GM12878 (cell line): Measurements from ENCODE around the gene C16orf87. TPM values are rescaled to one million over a fixed set of nuclear protein-coding genes. Genes with fewer than 3 reads are reported as not detected.
A peak's percentile ranks its signal among the peaks of the same experiment; 100 is the strongest.

Source experiments
- ATAC-seq: fragments of 200-7000 bp; cut with Tn5 transposase; 3 replicates; pipeline ENCODE4 v1.9.1; 2020; ENCODE audit warnings: mild to moderate bottlenecking, moderate library complexity
- BruUV-seq: library from RNA; stranded (reverse); fragments of 400-500 nt; replicated peaks from 2 replicates; lab custom pipeline; 2021; lab: Mats Ljungman, UMichigan
- CTCF ChIA-PET: fragments of 300-600 bp; sonication (Branson Sonifier 250); formaldehyde crosslinking; extraction: SDS; loops from one replicate; lab custom pipeline; 2021; ENCODE audit warnings: inconsistent platforms; lab: Yijun Ruan, JAX
- POLR2A ChIA-PET: fragments of 350-600 bp; formaldehyde crosslinking; extraction: SDS; loops from one replicate; lab custom pipeline; 2021; ENCODE audit warnings: inconsistent platforms; lab: Charles Lee
- RAD21 ChIA-PET: fragments of 300-600 bp; sonication (Branson Sonifier 250); formaldehyde crosslinking; loops from one replicate; lab custom pipeline; 2023; ENCODE audit warnings: antibody characterized with exemption; ENCODE audit not compliant: unreplicated experiment; lab: Charles Lee
- SMC1A ChIA-PET: fragments of 300-600 bp; sonication (Branson Sonifier 250); formaldehyde crosslinking; loops from one replicate; lab custom pipeline; 2023; ENCODE audit not compliant: unreplicated experiment, uncharacterized antibody; lab: Charles Lee
- DNase-seq: peaks from one replicate; pipeline ENCODE4 v3.0.0-alpha.2; 2011; ENCODE audit warnings: low read depth, low spot score
- FAIRE-seq: peaks from 3 replicates; lab custom pipeline; 2011; peaks lifted over from hg19 to GRCh38; lab: Jason Lieb, UNC
- H2AFZ ChIP-seq: 2 replicates; pipeline ENCODE4 v1.6.0; 2011; ENCODE audit warnings: low read depth, low read length, control low read depth; ENCODE audit not compliant: control insufficient read depth
- H3K27ac ChIP-seq: 2 replicates; pipeline ENCODE4 v1.5.1; 2011; ENCODE audit warnings: control low read depth; ENCODE audit not compliant: control insufficient read depth, insufficient read depth
- H3K27me3 ChIP-seq, 2 experiments: replicated peaks in 1 of 2; 2 replicates each; pipeline versions ENCODE4 v1.6.0 to v1.6.1; 2011; ENCODE audit warnings: low read length in 1 of 2; ENCODE audit not compliant: control insufficient read depth in 2 of 2, insufficient read depth in 2 of 2
- H3K36me3 ChIP-seq, 2 experiments: 2 replicates each; pipeline ENCODE4 v1.5.1; 2011; ENCODE audit warnings: low read length in 1 of 2; ENCODE audit not compliant: control insufficient read depth in 2 of 2, insufficient read depth in 2 of 2
- H3K4me1 ChIP-seq: 2 replicates; pipeline ENCODE4 v1.6.1; 2011; ENCODE audit warnings: mild to moderate bottlenecking, low read length, moderate library complexity, mixed read lengths; ENCODE audit not compliant: control insufficient read depth, insufficient read depth
- H3K4me2 ChIP-seq: 2 replicates; pipeline ENCODE4 v1.6.0; 2011; ENCODE audit warnings: control low read depth; ENCODE audit not compliant: control insufficient read depth, insufficient read depth
- H3K4me3 ChIP-seq: fragments of 200-600 bp; sonication (generic); 2 replicates; pipeline ENCODE4 v1.5.1; 2016
- H3K79me2 ChIP-seq: 2 replicates; pipeline ENCODE4 v1.6.0; 2011; ENCODE audit warnings: low read length; ENCODE audit not compliant: control insufficient read depth, insufficient read depth
- H3K9ac ChIP-seq: 2 replicates; pipeline ENCODE4 v1.8.0; 2011; ENCODE audit warnings: low read length, control low read depth, mixed read lengths; ENCODE audit not compliant: control insufficient read depth, insufficient read depth
- H3K9me3 ChIP-seq: replicated peaks from 3 replicates; pipeline ENCODE4 v1.5.1; 2011; ENCODE audit warnings: mild to moderate bottlenecking, low read length; ENCODE audit not compliant: control insufficient read depth, insufficient read depth
- H4K20me1 ChIP-seq: 2 replicates; pipeline ENCODE4 v1.6.0; 2011; ENCODE audit not compliant: control insufficient read depth, insufficient read depth
- CREB1 ChIP-seq: IDR thresholded peaks from 2 replicates; pipeline ENCODE4 v1.6.1; 2012; ENCODE audit warnings: low read depth, mild to moderate bottlenecking, inconsistent platforms
- IKZF2 ChIP-seq, 2 experiments: fragments of 450-650 bp; IDR thresholded peaks; 2 replicates each; pipeline ENCODE4 v1.6.1; 2017; ENCODE audit warnings: mild to moderate bottlenecking in 2 of 2, moderate library complexity in 2 of 2
- KDM1A ChIP-seq: fragments of 200-600 bp; sonication (generic); IDR thresholded peaks from 2 replicates; pipeline ENCODE4 v1.6.1; 2016; ENCODE audit warnings: borderline replicate concordance
- MEF2A ChIP-seq: IDR thresholded peaks from 2 replicates; pipeline ENCODE4 v1.6.1; 2011; ENCODE audit warnings: low read depth, mild to moderate bottlenecking, low read length, moderate library complexity; ENCODE audit not compliant: insufficient read depth
- MEF2B ChIP-seq: fragments of 450-650 bp; IDR thresholded peaks from 2 replicates; pipeline ENCODE4 v1.6.1; 2018; ENCODE audit warnings: mild to moderate bottlenecking, moderate library complexity; ENCODE audit not compliant: partially characterized antibody, poor library complexity, severe bottlenecking
- NFIC ChIP-seq: IDR thresholded peaks from 2 replicates; pipeline ENCODE4 v1.6.1; 2012; ENCODE audit warnings: low read depth, mild to moderate bottlenecking, inconsistent platforms, low read length, moderate library complexity
- PML ChIP-seq: IDR thresholded peaks from 2 replicates; pipeline ENCODE4 v1.6.1; 2012; ENCODE audit warnings: low read length, inconsistent platforms
- SMC3 ChIP-seq: IDR thresholded peaks from 2 replicates; pipeline ENCODE4 v1.6.1; 2011; ENCODE audit warnings: low read length, improper control_type of control experiment, borderline replicate concordance
- TCF3 ChIP-seq: IDR thresholded peaks from 2 replicates; pipeline ENCODE4 v1.6.1; 2012; ENCODE audit warnings: low read depth, mild to moderate bottlenecking, low read length, borderline replicate concordance; ENCODE audit not compliant: insufficient read depth
- WRNIP1 ChIP-seq: IDR thresholded peaks from 2 replicates; pipeline ENCODE4 v1.6.1; 2011; ENCODE audit warnings: low read depth, low read length, improper control_type of control experiment, borderline replicate concordance
- YY1 ChIP-seq: IDR thresholded peaks from 2 replicates; pipeline ENCODE4 v1.6.1; 2011; ENCODE audit warnings: low read depth, mild to moderate bottlenecking, low read length
- ZNF622 ChIP-seq: fragments of 450-650 bp; IDR thresholded peaks from 2 replicates; pipeline ENCODE4 v1.6.1; 2017; ENCODE audit warnings: mild to moderate bottlenecking, inconsistent platforms
- ZZZ3 ChIP-seq: IDR thresholded peaks from 2 replicates; pipeline ENCODE4 v1.6.1; 2011; ENCODE audit warnings: low read depth; ENCODE audit not compliant: control insufficient read depth, insufficient read length
- WGBS: methylation state at CpG from one replicate; pipeline ENCODE4 v1.1.6; 2016; ENCODE audit warnings: low lambda C conversion rate; ENCODE audit not compliant: insufficient replicate concordance, insufficient coverage; ENCODE audit errors: missing lambda C conversion rate; 5-methylcytosine and 5-hydroxymethylcytosine counted together
- in situ Hi-C: fragments of 300-500 bp; cut with MboI; formaldehyde crosslinking; loops from 9 replicates; pipeline ENCODE4 v1.14.3; 2018; ENCODE audit warnings: mixed read lengths
- intact Hi-C: fragments of 100-400 bp; cut with micrococcal nuclease; formaldehyde crosslinking; loops from one replicate; pipeline ENCODE4 v1.14.2; 2022; ENCODE audit not compliant: unreplicated experiment
- polyA plus RNA-seq, 11 experiments: library from polyadenylated mRNA; depleted of rRNA in 4 of 11; unstranded in 6 of 11; stranded (reverse) in 5 of 11; fragments of >200 nt; fragmentation: Nextera tagmentation in 4 of 11; fragmentation: Illumina TruSeq in 1 of 11; extraction: Ambion mirVana in 4 of 11; extraction: Trizol in 1 of 11; gene quantifications; 1 replicate in 1 of 11; 2 replicates in 10 of 11; pipeline versions ENCODE4 v1.2.1 to v1.2.3, GENCODE V29; 2011 to 2016; ENCODE audit warnings: inconsistent platforms in 2 of 11, missing spikeins in 2 of 11, low read depth in 1 of 11
- total RNA-seq, 4 experiments: library from RNA; depleted of rRNA in 3 of 4; stranded (reverse); fragments of >200 nt in 3 of 4; fragmentation: Illumina TruSeq in 1 of 4; extraction: Trizol in 1 of 4; gene quantifications; 2 replicates each; pipeline versions ENCODE4 v1.2.1 to v1.2.3, GENCODE V29; 2013 to 2021
- TF ChIP-seq, protein P1 (sequence below): fragments of 450-650 bp; IDR thresholded peaks from 2 replicates; pipeline ENCODE4 v1.6.1; 2016; ENCODE audit warnings: mild to moderate bottlenecking
- TF ChIP-seq, protein P2 (sequence below): fragments of 450-650 bp; formaldehyde crosslinking; IDR thresholded peaks from 2 replicates; pipeline ENCODE4 v1.4.0; 2022; ENCODE audit warnings: mild to moderate bottlenecking, moderate library complexity
- TF ChIP-seq, protein P3 (sequence below): fragments of 150-350 bp; IDR thresholded peaks from 2 replicates; pipeline ENCODE4 v1.6.1; 2016; ENCODE audit warnings: low read depth, low read length

C16orf87 gene
- total and polyA plus RNA-seq, 10 of the 15 experiments (the other 5 are each of a cell fraction or from before 2014, with no cell fraction given) = 18.4 to 72.6 (median 31.0) TPM

DNA sequence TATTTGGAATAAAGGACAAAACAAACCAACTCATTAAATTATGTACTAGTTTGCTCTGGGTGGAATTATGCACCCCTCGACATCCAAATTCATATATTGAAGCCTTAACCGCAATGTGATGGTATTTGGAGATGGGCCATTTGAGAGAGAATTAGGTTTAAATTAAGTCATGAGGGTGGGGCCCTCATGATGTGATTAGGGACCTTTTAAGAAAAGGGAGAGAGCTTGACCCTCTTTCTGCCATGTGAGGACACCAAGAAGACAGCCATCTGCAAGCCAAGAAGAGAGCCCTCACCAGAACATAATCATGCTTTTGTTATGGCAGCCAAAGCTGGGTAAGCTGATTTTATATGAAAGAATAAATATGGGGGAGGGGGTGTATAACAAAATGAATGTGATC lies 2.0 kb downstream of the C16orf87 start:
- no peaks in the 10 kb centered on the region for H4K20me1 ChIP-seq
- peaks cover 0 to 2% of the 10 kb centered on the region in 2 experiments; a peak in 1 of 4 replicates for H3K36me3 ChIP-seq
- no TSS peak for BruUV-seq
- ChIA-PET SMC1A (interaction anchor here (0.8 to 3.8 kb wide), 17 partner anchors 9 to 205 kb away, joined by 3 to 40 read pairs (median 4); no protein-coding TSS in a partner anchor), RAD21 (interaction anchor here (0.9 to 2.2 kb wide), 9 partner anchors 9 to 155 kb away, joined by 3 to 14 read pairs (median 5); no protein-coding TSS in a partner anchor), CTCF (interaction anchor here (0.7 to 4.6 kb wide), 9 partner anchors 21 to 154 kb away, joined by 3 to 28 read pairs (median 5); no protein-coding TSS in a partner anchor), POLR2A (interaction anchor here (0.9 to 2.6 kb wide), 8 partner anchors 9 to 145 kb away, joined by 3 to 20 read pairs (median 8); partner anchors contain the start of genes DNAJA2 and ORC6)
- peak overlapping the region; percentile 72; the same call in 1 of the 2 replicates for H3K27ac ChIP-seq
- no peaks in the 10 kb centered on the region for H3K9me3 ChIP-seq
- WGBS = 91% methylated on average over 2 of the region's 2 CpGs
- H3K27me3 ChIP-seq = no peaks in the 10 kb centered on the region
- no peak overlapping the region; the same call in 1 of the 2 replicates for H3K9ac ChIP-seq
- in situ Hi-C loops = loop anchor here (10.0 kb wide), 1 partner anchor 134 kb away; no protein-coding TSS in a partner anchor
- no peak for ATAC-seq
- intact Hi-C loops = loop anchor here (5.0 kb wide), 1 partner anchor 37 kb away; no protein-coding TSS in a partner anchor
- FAIRE-seq = no peak
- H3K4me2 ChIP-seq = peak overlapping the region; percentile 71
- peaks cover 67% of the 10 kb centered on the region for H3K79me2 ChIP-seq
- no peak for DNase-seq
- peak overlapping the region; percentile 81 for H3K4me3 ChIP-seq
- H3K4me1 ChIP-seq = peaks cover 12% of the 10 kb centered on the region; the same call in 1 of the 2 replicates
- H2AFZ ChIP-seq = no peak overlapping the region
- TF ChIP-seq MEF2A (no peak), PML (no peak), CREB1 (no peak), WRNIP1 (no peak), ZZZ3 (no peak), IKZF2 (IDR thresholded peaks at IDR 0.05) (no peak), MEF2B (no peak), KDM1A (no peak), TCF3 (no peak), ZNF622 (no peak), SMC3 (no peak), NFIC (0 out of 2 replicates have a peak, but pooled peaks have one; percentile 8), YY1 (0 out of 2 replicates have a peak, but pooled peaks have one; percentile 13)
- TF ChIP-seq, protein P1, sequence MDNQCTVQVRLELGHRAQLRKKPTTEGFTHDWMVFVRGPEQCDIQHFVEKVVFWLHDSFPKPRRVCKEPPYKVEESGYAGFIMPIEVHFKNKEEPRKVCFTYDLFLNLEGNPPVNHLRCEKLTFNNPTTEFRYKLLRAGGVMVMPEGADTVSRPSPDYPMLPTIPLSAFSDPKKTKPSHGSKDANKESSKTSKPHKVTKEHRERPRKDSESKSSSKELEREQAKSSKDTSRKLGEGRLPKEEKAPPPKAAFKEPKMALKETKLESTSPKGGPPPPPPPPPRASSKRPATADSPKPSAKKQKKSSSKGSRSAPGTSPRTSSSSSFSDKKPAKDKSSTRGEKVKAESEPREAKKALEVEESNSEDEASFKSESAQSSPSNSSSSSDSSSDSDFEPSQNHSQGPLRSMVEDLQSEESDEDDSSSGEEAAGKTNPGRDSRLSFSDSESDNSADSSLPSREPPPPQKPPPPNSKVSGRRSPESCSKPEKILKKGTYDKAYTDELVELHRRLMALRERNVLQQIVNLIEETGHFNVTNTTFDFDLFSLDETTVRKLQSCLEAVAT = peak; percentile 49; the same call in 1 of the 2 replicates
- TF ChIP-seq, protein P2, sequence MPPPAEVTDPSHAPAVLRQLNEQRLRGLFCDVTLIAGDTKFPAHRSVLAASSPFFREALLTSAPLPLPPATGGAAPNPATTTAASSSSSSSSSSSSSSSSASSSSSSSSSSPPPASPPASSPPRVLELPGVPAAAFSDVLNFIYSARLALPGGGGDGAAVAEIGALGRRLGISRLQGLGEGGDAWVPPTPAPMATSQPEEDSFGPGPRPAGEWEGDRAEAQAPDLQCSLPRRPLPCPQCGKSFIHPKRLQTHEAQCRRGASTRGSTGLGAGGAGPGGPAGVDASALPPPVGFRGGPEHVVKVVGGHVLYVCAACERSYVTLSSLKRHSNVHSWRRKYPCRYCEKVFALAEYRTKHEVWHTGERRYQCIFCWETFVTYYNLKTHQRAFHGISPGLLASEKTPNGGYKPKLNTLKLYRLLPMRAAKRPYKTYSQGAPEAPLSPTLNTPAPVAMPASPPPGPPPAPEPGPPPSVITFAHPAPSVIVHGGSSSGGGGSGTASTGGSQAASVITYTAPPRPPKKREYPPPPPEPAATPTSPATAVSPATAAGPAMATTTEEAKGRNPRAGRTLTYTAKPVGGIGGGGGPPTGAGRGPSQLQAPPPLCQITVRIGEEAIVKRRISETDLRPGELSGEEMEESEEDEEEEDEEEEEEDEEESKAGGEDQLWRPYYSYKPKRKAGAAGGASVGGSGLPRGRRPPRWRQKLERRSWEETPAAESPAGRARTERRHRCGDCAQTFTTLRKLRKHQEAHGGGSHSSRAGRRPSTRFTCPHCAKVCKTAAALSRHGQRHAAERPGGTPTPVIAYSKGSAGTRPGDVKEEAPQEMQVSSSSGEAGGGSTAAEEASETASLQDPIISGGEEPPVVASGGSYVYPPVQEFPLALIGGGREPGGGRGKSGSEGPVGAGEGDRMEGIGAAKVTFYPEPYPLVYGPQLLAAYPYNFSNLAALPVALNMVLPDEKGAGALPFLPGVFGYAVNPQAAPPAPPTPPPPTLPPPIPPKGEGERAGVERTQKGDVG = no peak
- TF ChIP-seq, protein P3, sequence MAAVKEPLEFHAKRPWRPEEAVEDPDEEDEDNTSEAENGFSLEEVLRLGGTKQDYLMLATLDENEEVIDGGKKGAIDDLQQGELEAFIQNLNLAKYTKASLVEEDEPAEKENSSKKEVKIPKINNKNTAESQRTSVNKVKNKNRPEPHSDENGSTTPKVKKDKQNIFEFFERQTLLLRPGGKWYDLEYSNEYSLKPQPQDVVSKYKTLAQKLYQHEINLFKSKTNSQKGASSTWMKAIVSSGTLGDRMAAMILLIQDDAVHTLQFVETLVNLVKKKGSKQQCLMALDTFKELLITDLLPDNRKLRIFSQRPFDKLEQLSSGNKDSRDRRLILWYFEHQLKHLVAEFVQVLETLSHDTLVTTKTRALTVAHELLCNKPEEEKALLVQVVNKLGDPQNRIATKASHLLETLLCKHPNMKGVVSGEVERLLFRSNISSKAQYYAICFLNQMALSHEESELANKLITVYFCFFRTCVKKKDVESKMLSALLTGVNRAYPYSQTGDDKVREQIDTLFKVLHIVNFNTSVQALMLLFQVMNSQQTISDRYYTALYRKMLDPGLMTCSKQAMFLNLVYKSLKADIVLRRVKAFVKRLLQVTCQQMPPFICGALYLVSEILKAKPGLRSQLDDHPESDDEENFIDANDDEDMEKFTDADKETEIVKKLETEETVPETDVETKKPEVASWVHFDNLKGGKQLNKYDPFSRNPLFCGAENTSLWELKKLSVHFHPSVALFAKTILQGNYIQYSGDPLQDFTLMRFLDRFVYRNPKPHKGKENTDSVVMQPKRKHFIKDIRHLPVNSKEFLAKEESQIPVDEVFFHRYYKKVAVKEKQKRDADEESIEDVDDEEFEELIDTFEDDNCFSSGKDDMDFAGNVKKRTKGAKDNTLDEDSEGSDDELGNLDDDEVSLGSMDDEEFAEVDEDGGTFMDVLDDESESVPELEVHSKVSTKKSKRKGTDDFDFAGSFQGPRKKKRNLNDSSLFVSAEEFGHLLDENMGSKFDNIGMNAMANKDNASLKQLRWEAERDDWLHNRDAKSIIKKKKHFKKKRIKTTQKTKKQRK = no peak
